Adrenal gland (tissue), 12 donors: ENCODE measurements around the gene ADAMTSL1. TPM values are rescaled to one million over a fixed set of nuclear protein-coding genes. Genes with fewer than 3 reads are reported as not detected.

ENCODE experiments used
- DNase-seq, 7 donors: peaks; one replicate each; pipeline ENCODE4 v3.0.0-alpha.2; 2019 to 2020
- H3K27ac ChIP-seq, 5 donors: fragments of 200-600 bp; sonication (generic) in 4 of 5; 1 replicate in 3 of 5; 2 replicates in 2 of 5; pipeline versions ENCODE4 v1.5.1 to v1.8.0; 2016 to 2020; ENCODE audit warnings: mild to moderate bottlenecking in 1 of 5
- H3K27me3 ChIP-seq: fragments of 200-600 bp; 2 replicates; pipeline ENCODE4 v1.8.0; 2021
- H3K36me3 ChIP-seq, 2 donors: fragments of 200-600 bp; replicated peaks in 1 of 2; 1 replicate in 1 of 2; 2 replicates in 1 of 2; pipeline versions ENCODE4 v1.5.1 to v1.8.0; 2018 to 2022
- H3K4me1 ChIP-seq, 2 donors: fragments of 200-600 bp; replicated peaks in 1 of 2; 1 replicate in 1 of 2; 2 replicates in 1 of 2; pipeline versions ENCODE4 v1.5.1 to v1.8.0; 2018 to 2021
- H3K4me3 ChIP-seq, 4 donors: fragments of 200-600 bp; sonication (generic) in 3 of 4; one replicate each; pipeline ENCODE4 v1.5.1; 2016 to 2018
- H3K9me3 ChIP-seq, 3 donors: fragments of 200-600 bp; sonication (generic) in 1 of 3; replicated peaks in 1 of 3; 1 replicate in 2 of 3; 2 replicates in 1 of 3; pipeline versions ENCODE4 v1.5.1 to v1.8.0; 2016 to 2021
- POLR2A ChIP-seq, 2 donors: fragments of 450-650 bp; IDR thresholded peaks; one replicate each; pipeline ENCODE4 v1.6.1; 2017; ENCODE audit warnings: antibody characterized with exemption in 2 of 2, mild to moderate bottlenecking in 2 of 2, moderate library complexity in 1 of 2
- WGBS, 4 donors: extraction: QIAGEN DNeasy Blood & Tissue Kit in 2 of 4; methylation state at CpG; one replicate each; pipeline versions ENCODE4 v1.1.5 to v1.1.7; 2013 to 2017; 5-methylcytosine and 5-hydroxymethylcytosine counted together
- intact Hi-C, 2 donors: fragments of 100-400 bp; cut with DNase I; formaldehyde crosslinking; loops; one replicate each; pipeline versions ENCODE4 v1.14.1 to v1.15.0; 2022 to 2023
- polyA plus RNA-seq, 3 donors: library from polyadenylated mRNA; stranded (reverse); fragments of 200-250 nt in 2 of 3; fragments of 350-450 nt in 1 of 3; fragmentation: Illumina TruSeq in 1 of 3; extraction: RNeasy Lipid Tissue Mini Kit (QIAGEN cat#74804) in 1 of 3; gene quantifications; one replicate each; pipeline ENCODE4 v1.2.3, GENCODE V29; 2013 to 2014
- total RNA-seq, 9 donors: library from RNA; depleted of rRNA in 4 of 9; stranded (reverse); fragments of >200 nt in 4 of 9; fragments of 120-200 nt in 1 of 9; fragmentation: NEBNext Ultra II Directional in 1 of 9; extraction: Animal tissue kit (Norgen Biotek cat#: 25700) in 1 of 9; gene quantifications; one replicate each; pipeline versions ENCODE4 v1.1.0 to v1.2.4, GENCODE V29; 2013 to 2023
- TF ChIP-seq, protein P1 (sequence below), 6 experiments: fragments of 450-650 bp in 4 of 6; fragments of 200-600 bp in 2 of 6; sonication (generic) in 1 of 6; IDR thresholded peaks; 1 replicate in 5 of 6; 2 replicates in 1 of 6; pipeline versions ENCODE4 v1.5.1 to v1.8.0; 2016 to 2021; ENCODE audit warnings: antibody characterized with exemption in 6 of 6, mild to moderate bottlenecking in 2 of 6, moderate library complexity in 1 of 6
- donor health status: healthy with polysubstance abuse.
- donor health status: Bipolar disorder and iron deficiency.
- donor health status: DM: yes; HTN: yes; CAD: no.
- donor health status: DM: no; HTN: no; CAD: no.
- donor health status: DM: no; HTN: no; CAD: no.
- donor health status: DM: yes; HTN: yes; CAD: no.

ADAMTSL1 gene
- total and polyA plus RNA-seq, 12 donors, result 4.9 to 38.1 (median 20.6) TPM

DNA sequence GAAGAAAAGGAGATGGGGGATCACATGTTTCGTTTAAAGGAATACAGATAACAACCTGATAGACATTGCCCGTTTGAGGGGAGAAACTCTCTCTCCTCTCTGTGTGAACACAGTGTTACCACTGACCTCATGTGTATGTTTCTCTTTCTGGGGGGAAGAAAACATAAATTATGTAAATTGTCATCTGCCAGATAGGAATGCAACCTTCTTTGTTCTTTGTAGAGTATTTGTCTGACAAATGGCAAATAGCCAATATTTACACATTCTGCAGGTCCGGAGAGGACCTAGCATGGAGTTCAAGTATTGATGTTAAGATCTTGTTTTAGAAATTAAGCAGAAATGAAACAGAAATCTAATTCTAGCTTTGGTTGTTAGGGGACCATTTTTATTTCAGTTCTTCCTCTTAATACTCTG lies 282.8 kb downstream of the ADAMTSL1 start:
- no peak for DNase-seq
- Histone ChIP-seq H3K27me3 (no peaks in the 10 kb centered on the region), H3K9me3 (no peaks in the 10 kb centered on the region), H3K4me1 (no peaks in the 10 kb centered on the region), H3K36me3 (no peaks in the 10 kb centered on the region), H3K4me3 (no peak overlapping the region), H3K27ac (no peak overlapping the region)
- WGBS, 4 donors, result 51 to 70% (median 62%) methylated on average over 3 of the region's 3 CpGs
- intact Hi-C loops, result no loop called here
- TF ChIP-seq, protein P1, sequence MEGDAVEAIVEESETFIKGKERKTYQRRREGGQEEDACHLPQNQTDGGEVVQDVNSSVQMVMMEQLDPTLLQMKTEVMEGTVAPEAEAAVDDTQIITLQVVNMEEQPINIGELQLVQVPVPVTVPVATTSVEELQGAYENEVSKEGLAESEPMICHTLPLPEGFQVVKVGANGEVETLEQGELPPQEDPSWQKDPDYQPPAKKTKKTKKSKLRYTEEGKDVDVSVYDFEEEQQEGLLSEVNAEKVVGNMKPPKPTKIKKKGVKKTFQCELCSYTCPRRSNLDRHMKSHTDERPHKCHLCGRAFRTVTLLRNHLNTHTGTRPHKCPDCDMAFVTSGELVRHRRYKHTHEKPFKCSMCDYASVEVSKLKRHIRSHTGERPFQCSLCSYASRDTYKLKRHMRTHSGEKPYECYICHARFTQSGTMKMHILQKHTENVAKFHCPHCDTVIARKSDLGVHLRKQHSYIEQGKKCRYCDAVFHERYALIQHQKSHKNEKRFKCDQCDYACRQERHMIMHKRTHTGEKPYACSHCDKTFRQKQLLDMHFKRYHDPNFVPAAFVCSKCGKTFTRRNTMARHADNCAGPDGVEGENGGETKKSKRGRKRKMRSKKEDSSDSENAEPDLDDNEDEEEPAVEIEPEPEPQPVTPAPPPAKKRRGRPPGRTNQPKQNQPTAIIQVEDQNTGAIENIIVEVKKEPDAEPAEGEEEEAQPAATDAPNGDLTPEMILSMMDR (IDR thresholded peaks at IDR 0.05), result no peak
- TF ChIP-seq POLR2A (IDR thresholded peaks at IDR 0.05), result no peak

DNA sequence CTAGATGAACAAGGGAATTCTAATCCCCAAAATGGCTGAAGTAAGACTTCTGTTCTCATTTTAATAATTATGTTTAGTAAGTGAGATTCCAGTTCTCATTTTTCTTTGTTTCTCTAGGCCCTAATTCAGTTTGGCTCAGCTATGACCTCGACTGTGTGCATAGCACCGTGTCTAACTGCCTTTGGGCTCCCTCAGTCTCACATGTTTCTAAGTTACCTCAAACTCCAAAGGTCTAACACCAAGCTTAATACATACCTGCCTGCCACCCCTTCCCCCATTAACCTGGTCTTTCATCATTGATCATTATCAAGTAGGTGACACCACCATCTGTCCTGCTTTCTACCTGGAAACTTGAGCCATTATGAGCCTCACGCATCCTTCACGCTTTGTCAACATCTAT lies 285.9 kb downstream of the ADAMTSL1 start:
- Histone ChIP-seq H3K27me3 (no peaks in the 10 kb centered on the region), H3K4me3 (no peak overlapping the region)
- intact Hi-C loops, result no loop called here

DNA sequence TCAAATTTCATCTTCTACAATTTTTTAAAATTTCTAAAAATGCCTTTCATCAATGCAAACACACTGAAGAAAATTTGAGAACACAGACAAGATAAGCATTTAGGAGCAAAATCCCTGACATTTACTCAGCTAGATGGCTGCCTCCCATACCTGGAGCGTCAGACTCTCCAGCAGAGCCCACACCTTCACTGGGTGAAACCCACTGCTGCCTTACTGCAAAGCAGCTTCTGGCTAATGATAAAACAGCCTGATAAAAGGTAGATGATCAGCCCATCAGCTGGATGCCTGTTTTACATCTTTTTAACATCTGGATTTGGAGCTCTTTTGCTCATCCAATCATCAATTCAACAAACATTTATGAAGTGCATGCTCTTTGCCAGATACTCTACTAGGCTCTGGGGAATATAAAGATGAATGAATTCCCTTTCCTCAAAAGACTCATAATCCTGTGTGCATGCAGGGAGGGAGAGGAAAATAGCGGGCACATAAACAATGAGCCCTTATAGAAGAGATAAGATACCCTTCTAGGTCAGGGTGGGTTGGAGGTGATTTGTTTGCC lies 287.9 kb downstream of the ADAMTSL1 start:
- 87 to 88% (median 87%) methylated on average over 2 of the region's 2 CpGs for WGBS, 4 donors

More for the DNA sequence above, 285.9 kb downstream of the ADAMTSL1 start:
- Histone ChIP-seq H3K36me3 (no peaks in the 10 kb centered on the region), H3K9me3 (no peaks in the 10 kb centered on the region), H3K27ac (no peak overlapping the region), H3K4me1 (no peaks in the 10 kb centered on the region)
- no peak for TF ChIP-seq POLR2A (IDR thresholded peaks at IDR 0.05)
- TF ChIP-seq, protein P1 (IDR thresholded peaks at IDR 0.05), result no peak
- DNase-seq, result no peak
- 91 to 97% (median 93%) methylated on average over 4 of the region's 4 CpGs for WGBS, 4 donors

DNA sequence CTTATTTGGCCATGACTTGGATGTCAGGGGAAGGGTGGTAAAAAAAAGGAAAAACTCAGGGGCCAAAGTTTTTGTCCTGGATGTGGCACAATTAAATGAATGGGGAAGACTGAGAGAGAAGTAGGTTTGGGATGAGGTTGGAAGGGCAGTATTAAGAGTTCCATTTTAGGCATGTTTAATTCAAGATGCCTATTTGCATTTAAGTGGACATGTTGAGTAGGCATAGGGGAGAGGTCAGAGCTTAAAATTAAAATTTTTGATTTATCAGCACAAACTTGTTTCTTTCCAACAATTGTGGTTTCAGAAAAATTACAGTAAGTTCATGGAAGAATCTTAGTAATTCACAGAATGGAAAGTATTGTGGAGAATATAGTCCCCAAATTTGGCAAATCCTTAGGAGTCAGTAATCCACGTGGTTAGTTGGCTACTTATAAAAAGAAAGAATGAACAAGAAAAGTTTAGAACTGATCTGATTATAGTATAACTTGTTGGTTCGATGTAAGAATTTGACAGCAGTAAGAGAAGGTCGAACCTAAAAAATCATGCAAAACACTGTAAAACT lies 293.1 kb downstream of the ADAMTSL1 start:
- Histone ChIP-seq H3K27me3 (no peaks in the 10 kb centered on the region), H3K9me3 (no peaks in the 10 kb centered on the region), H3K36me3 (no peaks in the 10 kb centered on the region), H3K27ac (no peak overlapping the region), H3K4me3 (no peak overlapping the region), H3K4me1 (peaks cover 0 to 9% of the 10 kb centered on the region in 2 donors)
- no peak for DNase-seq
- WGBS, 4 donors, result 90 to 95% (median 93%) methylated on average over 3 of the region's 3 CpGs
- intact Hi-C loops, result no loop called here
- TF ChIP-seq, protein P1 (IDR thresholded peaks at IDR 0.05), result no peak
- no peak for TF ChIP-seq POLR2A (IDR thresholded peaks at IDR 0.05)

More for the DNA sequence above, 287.9 kb downstream of the ADAMTSL1 start:
- Histone ChIP-seq H3K27me3 (no peaks in the 10 kb centered on the region), H3K4me1 (no peaks in the 10 kb centered on the region), H3K36me3 (no peaks in the 10 kb centered on the region), H3K27ac (no peak overlapping the region), H3K4me3 (no peak overlapping the region), H3K9me3 (no peaks in the 10 kb centered on the region)
- no peak for DNase-seq
- TF ChIP-seq POLR2A (IDR thresholded peaks at IDR 0.05), result no peak
- TF ChIP-seq, protein P1 (IDR thresholded peaks at IDR 0.05), result no peak
- intact Hi-C loops, result no loop called here
